GM03348 (cell line): ENCODE measurements around the gene ABCC8.
"Not testable (repeated sequence)": the region's sequence is repeated elsewhere in the genome, so short reads cannot be mapped to it uniquely, and the experiment has no call there.

Experiments
- DNase-seq: peaks from one replicate; pipeline ENCODE4 v3.0.0; 2012; ENCODE audit warnings: low spot score

The ABCC8 gene

GRCh38 chr11:17428261-17428660, 48.4 kb downstream of the ABCC8 start:
- no peak for DNase-seq

DNA sequence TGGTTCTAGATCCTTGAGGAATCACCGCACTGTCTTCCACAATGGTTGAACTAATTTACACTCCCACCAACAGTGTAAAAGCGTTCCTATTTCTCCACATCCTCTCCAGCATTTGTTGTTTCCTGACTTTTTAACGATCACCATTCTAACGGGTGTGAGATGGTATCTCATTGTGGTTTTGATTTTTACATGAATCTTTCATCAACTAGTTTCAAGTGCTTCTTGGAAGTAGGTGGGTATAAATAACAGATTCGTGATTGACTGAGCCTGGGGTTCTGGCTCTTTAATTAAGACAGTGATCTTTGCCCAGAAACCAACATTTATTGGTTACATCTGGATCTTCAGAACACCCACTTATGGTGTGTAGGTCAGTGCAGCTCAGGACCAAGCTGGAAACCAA, 50.4 kb downstream of the ABCC8 start:
- not testable (repeated sequence) for DNase-seq

DNA sequence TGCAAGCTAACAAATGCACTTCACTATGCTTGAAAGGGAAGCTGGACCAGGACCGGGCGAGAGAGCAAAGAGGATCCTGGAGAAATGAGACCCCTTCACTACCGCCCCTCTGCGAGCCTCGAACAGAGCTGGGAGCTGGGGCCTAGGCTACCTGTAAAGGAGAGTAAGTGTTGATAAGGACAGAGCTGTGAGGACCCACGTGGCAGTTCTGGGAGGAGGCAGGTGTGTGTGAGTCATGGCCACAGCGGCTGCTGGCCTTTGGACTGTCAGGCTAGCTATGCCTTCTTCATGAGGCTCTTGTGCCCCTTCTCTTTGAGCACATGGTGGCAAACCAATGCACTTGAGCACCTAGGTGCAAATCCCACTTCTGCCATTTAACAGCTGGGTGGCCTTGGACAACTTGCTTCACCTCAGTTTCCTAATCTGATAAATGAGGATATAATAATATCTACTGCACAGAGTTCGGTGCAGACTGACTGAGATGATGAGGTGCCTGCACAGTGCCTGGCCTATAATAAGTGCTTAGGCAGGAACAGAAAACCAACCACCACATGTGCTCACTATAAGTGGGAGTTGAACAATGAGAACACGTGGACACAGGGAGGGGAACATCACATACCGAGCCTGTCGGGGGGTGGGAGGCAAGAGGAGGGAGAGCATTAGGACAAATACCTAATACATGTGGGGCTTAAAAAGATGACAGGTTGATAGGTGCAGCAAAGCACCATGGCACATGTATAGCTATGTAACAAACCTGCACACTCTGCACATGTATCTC, 52.9 kb downstream of the ABCC8 start:
- no peak for DNase-seq

GRCh38 chr11:17421781-17422180, 54.9 kb downstream of the ABCC8 start:
- no peak for DNase-seq

GRCh38 chr11:17418444-17419081, 58.1 kb downstream of the ABCC8 start:
- no peak for DNase-seq

DNA sequence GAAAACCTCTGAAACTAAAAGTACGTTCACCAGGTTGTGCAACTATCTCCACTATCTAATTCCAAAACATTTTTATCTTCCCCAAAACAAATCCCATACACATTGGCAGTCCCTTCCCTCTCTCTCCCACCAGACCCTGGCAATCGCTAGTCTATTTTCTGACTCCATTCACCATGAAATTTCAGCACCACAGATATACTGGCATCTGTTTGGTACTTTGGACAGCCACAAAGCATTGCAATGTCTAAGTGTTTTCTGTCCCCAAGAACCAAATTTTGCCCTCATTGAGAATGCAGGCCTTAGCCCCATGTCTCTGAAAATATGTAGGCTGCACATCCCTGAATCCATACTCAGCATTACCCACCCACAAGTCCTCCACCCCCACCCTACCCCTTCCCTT, 60.2 kb downstream of the ABCC8 start:
- DNase-seq: no peak

DNA sequence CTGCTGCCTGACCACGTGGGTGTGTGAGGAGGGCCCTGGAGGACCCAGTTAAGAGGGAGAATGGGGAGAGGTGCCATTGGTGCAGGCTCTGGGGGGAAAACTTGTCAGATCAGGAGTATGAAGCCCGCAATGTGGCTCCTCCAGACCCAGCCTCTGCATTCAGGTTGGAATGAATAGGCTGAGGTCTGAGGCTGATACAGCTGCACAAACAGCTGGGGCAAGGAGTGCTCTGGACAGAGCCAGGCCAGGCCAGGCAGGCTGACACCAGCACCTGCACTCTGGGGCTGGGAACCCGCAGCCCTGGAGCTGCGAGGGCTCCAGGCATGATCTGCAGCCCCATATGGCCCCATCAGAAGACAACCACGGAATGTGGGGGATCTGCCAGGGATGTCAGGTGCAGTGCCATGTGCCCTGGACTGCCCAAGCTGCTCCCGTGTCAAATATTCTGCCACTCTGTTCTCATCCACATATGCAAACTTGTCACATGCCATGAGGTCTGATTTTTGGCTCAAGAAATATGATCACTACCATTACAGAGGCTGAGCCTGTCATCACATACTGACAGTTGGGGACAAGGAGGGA, 61.0 kb downstream of the ABCC8 start:
- no peak for DNase-seq

GRCh38 chr11:17414992-17415391, 61.7 kb downstream of the ABCC8 start:
- DNase-seq: no peak

DNA sequence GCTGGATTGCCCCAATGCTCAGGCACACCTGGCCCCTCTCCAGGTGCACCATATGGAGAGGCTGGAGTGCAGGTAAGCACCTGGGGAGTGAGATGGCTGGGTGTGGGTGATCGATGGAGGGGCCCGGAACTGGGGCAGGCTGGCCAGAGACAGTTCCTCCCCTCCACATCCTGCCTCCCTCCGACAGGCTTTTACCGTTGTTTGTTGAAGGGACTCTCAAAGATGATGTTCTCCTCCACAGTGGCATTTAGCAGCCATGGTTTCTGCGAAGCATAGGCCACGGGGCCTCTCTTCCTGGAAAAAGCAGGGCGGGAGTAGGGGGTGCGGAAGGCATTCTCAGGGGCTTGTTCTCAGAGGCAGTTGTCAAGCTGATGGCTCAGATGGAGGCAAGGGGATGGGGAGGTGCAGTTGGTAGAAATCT, 62.3 kb downstream of the ABCC8 start:
- DNase-seq: no peak

DNA sequence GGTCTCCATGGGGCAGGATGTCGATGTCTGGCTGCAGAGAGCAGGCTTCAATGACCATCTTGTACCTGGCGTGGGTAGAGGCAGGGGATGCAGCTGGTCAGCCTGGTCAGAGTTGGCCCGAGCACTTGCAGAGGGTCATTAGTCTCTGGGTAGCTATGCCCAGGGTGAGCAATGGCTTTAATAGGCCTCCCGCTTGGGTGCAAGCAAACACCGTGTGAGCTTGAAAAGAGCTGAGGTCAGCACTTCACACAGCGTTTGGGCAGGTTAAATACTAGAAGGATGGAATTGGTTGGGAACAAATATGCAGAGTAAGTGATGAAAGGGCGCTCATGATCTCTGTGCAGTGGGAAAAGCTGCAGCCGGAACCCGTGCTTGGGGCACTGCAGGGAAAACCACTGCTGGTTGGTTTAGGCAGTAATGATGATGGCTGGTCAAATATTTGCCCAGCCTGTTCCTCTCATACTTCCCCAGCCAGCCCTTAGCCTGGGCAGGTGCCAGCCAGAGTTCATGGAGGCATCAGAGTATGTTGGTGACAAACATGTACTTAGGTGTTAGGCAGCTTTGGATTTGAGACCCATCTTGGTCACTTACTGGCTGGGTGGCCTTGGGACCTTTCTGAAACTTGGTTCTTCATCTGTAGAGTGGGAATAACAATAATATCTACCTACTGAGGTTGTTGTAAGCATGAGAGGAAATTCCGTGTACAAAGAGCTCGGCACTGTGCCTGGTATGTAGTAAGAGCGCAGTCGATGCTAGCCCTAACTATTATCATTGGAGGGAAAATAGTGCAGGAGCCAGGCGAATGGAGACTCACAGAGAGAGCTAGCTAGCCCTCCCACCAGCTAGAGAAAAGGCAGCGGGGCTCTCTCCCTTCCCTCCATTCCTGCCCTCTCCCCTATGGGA, 63.0 kb downstream of the ABCC8 start:
- no peak for DNase-seq

- no peak for DNase-seq
These were observed 64.0 kb downstream of the ABCC8 start for GRCh38 chr11:17412488-17413180.

GRCh38 chr11:17411418-17411817, 65.2 kb downstream of the ABCC8 start:
- DNase-seq: no peak

DNA sequence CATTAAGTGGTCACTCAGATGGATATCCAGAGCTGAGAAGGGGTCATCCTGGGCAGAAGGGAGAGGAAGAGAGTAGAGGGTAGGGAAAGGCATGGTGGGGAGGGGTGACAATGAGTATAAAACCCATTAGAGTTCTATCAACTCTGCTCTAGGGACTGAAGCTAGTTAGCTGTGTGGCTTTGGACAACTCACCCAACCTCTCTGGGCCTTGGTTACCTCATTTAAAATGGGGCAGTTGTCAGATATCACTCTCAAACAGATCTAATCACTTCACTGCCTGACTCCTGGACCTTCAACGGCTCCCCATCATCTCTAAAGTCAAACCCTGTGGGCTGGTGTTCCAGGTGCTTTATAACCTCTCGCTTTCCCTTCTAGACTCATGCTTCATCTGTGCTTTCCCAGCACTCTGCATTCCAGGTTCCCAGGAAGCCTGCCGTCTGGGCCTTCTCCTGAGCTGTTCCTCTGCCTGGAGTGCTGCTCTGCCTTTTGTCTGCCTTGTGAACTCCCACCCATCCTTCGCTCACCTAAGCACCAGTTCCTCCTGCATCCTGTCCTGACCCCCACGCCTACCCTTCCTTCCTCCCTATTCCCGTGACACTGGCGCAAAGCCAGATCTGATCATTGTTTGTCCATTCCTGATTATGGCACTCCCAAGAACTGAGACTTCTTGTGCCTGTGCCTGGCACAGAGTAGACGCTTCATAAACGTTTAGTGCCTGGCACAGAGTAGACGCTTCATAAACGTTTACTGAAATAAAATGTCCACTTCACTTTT, 65.9 kb downstream of the ABCC8 start:
- DNase-seq: no peak

- DNase-seq: no peak
These were observed 68.0 kb downstream of the ABCC8 start for GRCh38 chr11:17408641-17409040.

- no peak for DNase-seq
These were observed 68.6 kb downstream of the ABCC8 start for GRCh38 chr11:17408026-17408425.

DNA sequence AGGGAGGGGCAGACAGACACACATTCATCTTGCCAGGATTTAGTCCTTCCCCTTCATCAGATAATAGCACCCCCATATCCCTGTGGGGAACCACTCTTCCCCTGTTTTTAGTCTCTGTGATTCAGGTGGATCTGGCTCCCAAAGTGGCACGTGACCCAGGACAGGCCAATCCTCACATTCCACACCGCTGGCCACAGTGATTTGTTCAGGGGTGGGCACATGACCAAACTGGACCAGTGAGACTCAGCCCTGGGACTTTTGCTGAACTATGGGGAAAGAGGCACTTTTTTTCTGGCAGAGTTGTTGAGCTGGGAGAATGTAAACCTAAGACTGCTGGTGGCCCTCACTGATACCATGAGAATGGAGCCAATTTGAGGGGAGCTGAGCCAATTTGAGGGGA, 69.1 kb downstream of the ABCC8 start:
- DNase-seq: no peak

GRCh38 chr11:17406818-17407149, 69.9 kb downstream of the ABCC8 start:
- no peak for DNase-seq

- no peak for DNase-seq
These were observed 70.4 kb downstream of the ABCC8 start for GRCh38 chr11:17406082-17406817.

GRCh38 chr11:17405232-17406005, 71.2 kb downstream of the ABCC8 start:
- DNase-seq: peak; percentile 74
